Activated gamma-delta T cell treated with anti-CD3 and anti-CD28 coated beads, Interleukin-2, amount 50 U/mL, for 16 hours (primary cell): ENCODE measurements around the gene ABLIM3.

ENCODE experiments used
- DNase-seq: peaks from one replicate; pipeline ENCODE4 v3.0.0-alpha.2; 2020; ENCODE audit warnings: low read depth

Gene ABLIM3

DNA sequence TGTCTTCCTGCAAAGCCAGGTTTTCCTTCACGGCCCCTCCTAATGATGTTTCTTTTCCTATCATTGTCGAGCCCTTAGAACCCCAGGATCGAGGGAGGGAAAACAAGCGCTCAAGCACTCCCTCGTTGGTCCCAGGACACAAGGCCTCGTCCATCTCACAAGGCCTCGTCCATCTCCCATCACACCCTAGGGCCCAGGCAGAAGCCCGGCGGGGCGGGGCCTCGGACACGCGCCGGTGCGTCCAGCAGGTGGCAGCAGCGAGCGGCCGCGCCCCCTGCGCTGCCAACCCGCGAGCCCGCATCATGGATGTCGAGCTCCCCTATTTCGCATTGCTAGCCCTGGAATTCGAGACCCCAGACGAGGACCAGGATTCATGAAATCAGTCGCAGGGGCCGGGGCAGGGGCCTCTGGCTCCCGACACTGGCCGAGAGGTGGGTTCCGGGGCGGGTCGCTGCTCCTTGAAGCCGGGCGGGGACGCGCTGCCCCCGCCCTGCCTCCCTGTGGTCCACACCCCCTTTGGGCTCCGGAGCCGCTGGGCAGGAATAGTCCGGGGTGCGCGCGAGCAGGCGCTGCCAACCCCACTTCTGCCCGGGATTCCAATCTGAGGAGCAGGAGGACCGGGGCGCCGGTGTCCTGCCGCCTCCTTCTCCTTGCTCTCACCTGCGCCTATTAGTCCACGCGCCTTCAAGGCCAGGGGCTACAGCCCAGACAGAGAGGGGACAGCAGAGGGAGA is at the start of gene ABLIM3:
Gene ABLIM3, plus strand, starts transcription at position 270 of the 733 bp plus-strand sequence. CDS start 603 bp downstream, outside the sequence.
- DNase-seq: peak; percentile 42

DNA sequence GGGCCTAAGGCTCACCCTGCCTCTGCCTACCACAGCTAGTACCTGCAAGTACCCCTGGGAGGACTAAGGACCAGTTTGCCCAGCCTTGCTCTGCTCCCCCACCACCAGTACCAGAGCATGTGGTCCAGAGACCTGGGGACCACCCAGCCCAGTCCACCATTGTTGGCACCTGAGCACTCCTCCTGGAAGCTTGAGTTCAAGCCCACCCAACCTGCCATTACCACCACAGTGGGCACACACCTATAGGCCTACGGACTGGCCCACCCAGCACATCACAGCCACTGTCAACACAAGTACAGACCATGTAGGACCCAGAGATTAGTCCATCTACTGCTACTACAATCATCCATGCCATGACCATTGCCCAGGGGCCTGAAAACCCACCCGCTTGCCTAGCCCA is 47.7 kb upstream of the ABLIM3 start:
- DNase-seq: no peak

DNA sequence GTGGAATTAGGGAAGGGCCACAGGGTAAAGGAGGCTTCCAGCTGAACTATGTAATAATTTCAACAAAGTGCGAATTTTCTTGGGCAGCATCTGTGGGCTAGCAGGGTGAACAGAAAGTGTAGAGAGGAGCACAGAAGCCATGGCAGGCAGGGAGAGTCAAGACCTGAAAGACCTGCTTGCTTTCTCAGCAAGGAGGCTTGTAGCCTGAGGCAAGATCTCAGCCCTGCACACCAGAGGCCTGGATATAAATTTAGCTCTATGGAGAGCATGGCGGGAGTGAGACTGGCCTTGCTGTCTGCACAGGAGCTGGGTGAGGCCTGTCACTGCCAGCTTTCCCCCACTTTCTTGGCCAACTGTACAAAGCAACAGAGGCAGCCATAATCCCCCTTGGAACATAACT is 46.3 kb upstream of the ABLIM3 start:
- DNase-seq: no peak

DNA sequence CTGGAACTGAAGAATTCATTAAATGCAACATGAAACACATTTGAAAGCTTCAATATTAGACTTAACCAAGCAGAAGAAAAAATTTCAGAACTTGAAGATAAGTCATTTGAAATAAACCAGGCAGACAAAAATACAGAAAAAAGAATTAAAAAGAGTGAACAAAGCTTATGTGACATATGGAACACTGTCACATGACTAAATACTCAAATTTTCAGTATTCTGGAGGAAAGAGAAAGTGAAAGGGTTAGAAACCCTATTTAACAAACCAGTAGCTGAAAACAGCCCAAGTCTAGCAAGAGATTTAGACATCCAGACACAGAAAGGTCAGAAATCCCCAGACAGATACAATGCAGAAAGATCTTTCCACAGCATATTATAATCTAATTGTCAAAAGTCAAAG is 41.4 kb upstream of the ABLIM3 start:
- no peak for DNase-seq

DNA sequence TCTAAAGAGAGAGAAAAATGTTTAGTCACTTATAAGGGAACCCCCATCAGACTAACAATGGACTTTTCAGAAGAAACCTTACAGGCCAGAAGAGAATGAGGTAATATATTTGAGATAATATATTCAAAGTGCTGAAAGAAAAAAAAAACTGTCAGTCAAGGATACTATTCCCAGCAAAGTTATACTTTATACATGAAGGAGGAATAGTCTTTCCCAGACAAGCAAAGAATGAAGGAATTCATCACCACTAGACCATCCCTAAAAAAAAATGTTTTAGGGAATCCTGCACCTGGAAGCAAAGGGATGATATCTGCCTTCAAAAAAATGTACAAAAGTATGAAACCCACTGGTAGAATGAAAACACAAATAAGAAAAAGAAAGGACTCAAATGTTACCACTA is 41.0 kb upstream of the ABLIM3 start:
- DNase-seq: no peak

DNA sequence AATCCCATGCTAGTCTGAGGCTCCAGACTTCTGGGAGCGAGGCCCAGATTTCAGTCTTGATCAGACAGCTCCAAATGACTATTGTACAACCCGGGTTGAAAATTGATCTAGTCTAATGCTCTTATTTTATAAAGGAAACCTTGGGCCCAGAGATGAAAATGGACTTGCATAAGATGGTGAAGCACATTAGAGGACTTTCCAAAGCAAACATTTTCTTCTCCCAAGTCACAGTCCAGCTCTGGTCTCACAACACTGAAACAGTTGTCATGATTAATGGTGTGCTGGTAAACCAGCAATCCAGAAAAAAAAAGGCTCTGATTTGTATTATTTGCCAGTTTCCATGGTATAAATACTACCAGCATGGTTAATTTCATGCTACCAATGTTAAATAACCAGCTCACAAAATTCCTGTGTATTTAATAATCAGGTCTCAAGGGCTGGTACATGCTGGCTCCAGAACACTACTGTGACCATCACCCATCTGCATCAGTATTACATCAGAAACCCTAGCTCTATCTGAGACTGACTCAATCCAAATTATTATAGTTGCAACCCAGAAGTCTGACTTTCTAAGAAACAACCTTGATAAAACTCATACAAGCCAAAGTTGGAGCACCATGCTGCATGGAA is 32.5 kb upstream of the ABLIM3 start:
- no peak for DNase-seq

DNA sequence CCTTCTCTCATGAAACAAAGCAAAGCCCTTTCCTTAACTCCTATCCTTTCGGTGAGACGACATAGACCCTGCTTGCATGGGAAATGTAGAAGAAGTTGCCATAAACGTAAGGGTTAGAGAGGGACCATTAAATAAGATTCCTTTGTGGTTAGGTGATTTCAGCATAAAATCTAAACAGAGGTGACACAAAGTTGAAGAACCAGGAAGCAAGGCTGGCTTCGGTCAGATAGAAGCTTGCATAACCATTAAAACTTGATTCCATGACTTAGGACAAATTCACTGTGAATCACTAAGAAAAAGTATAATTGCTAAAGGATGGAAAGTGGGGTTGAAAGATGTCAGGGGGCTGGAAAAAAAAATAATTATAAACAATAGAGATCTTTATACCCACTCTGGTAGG is 30.9 kb upstream of the ABLIM3 start:
- DNase-seq: no peak

DNA sequence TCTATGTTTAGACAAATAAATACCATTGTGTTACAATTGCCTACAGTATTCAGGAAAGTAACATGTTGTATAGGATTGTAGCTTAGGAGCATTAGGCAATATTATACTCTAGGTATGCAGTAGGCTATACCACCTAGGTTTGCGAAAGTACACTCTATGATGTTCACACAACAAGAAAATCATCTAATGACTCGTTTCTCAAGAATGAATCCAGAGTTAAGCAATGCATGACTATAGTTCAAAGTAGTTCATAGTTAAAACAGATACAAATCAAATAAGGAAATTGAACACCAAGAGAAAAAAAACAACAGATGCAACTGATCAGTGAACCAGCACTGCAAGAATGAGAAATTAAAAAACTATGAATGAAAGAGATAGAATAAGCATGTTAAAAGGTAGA is 27.6 kb upstream of the ABLIM3 start:
- no peak for DNase-seq

DNA sequence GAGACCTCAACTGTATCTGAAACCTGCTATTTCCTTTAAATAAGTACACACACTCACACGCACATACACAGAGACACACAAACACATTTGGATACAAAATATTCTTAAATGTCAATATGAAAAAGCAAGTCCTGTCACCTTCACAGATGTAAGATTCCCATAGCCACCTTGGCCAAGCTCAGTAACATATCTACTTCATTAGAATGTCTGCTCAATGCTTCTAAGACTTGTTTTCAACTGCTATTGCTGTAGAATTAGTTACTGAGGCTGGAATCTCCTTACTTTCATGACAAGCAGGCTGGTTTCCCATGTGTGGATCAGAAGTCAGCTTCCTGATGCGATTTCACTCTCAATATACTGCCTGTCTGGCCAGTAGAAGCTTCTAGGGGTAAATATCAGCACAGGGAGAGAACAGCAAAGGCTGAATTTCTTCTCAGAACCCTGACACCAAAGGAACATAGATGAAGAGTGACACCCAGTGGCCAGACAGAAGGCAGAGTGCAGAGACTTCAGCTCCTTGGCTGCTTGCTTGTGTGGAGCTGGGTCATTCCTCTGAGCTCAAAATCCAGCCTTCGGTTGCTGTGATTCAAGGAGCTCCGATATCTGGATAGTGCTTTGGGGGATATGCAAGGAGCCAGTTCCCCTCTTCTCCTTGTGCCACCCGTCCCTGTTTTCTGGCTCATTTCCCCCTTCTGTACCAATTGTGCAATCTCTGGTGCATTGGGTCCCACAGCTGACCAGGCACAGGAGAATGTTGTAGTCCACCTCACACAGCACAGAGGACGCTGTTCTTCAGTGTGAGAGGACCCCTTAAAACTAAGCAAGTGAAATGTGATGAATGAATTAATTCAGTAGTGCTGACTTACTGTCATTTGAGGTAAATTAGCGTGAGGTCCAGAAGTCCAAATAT is 26.6 kb upstream of the ABLIM3 start:
- peak; percentile 8 for DNase-seq

DNA sequence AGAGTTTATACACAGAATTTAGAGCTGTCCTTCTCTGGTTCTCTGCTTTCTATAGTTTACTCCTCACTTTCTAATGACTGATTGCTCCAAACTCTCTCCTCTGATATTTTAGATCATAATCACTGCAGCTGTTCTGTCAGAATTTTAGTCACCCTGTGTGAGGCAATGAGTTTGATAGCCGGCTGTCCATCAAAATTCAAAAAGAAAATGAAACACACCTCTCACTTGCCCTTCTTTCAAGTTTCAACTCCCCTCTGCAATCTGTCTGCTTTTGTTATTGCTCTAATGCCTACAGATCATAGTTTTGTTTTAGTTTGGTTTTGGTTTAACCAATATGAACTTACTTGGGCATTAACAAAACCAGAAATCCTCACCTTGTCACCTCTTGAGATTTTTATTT is 23.3 kb upstream of the ABLIM3 start:
- no peak for DNase-seq

DNA sequence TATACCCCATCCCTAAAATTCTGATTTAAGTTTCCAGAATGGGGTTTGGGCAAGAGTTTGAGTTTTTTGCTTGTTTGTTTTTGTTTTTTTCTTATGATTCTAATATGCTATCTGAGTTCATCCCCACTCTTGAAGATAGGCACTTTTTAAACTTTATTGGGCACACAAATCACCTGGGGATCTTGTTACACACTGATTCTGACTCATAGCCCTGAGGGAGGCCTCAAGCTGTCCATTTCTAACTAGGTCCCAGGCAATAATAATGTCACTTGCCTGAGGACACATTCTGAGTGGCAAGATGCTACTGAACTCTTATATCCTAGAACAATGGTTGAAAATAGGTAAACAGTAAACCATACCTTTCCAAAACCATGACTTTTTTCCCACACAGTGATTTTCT is 22.8 kb upstream of the ABLIM3 start:
- DNase-seq: no peak

DNA sequence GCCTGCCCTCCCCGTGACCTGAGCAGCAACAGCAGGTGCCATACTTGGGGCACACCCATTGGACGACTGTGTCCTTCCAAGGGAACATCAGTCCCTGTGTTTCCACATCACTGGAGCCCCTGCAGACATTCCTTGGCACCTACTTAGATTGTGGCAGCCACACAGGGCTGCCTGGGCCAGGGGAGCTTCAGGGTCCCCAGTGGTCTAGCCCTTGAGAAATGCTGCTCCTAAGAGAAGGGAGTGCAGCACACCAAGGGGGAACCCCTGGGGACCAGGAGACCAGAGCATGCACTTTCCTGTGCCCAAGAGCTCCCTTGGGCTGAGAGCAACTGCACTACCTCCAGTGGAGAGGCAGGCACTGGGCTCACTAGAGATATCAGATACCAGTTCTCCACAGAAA is 20.1 kb upstream of the ABLIM3 start:
- DNase-seq: no peak

DNA sequence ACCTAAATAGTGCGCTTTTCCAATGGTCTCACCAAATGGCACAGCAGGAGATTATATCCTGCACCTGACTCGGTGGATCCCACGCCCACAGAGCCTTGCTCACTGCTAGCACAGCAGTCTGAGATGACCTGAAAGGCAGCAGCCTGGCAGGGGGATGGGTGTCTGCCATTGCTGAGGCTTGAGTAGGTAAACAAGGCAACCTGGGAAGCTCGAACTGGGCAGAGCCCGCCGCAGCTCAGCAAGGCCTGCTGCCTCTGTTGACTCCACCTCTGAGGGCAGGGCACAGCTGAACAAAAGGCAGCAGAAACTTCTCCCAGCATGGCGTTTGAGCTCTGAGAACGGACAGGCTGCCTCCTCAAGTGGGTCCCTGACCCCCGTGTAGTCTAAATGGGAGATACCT is 18.1 kb upstream of the ABLIM3 start:
- DNase-seq: no peak

DNA sequence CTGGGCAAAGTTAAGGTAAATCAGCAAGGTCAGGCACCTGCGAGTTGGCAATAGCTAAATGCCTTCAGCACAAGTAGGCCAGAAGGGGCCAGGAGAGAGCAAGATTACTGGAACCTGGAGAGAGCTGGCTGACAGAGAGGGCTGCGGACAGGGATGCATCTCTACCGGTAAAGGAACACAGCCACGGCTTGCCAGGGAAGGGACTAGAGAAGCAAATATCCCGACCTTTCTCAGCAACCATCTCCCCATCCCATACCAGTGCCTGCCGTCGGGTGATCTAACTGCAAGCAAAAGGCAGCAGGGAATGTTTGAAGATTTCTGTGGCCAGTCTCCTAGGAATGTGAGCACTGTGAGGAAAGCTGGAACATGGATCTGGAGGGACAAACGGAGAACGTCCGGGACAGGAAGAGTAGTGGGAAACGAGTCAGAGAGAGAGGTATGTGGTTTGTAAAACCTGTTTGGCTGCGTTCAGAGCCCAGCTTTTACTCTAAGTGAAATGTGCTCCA is 15.9 kb upstream of the ABLIM3 start:
- no peak for DNase-seq

DNA sequence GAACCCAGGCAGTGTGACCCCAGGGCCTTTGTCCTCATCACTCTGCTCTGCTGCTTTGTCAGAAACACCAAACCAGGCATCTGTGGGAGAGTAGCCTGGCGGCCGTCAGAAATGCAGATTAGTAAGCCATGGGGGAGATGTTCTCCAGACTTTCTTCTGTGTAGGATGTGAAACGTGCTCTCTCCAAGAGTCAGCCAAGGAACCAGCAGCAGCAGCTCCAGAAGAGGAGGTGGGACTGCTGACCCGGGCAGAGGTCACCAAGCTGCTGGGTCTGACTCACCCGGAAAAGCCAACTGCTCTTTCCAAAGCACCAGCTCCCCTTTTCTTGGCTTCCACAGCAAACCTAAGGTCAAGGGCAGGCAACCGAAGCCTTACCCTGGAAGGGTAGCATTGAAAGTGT is 14.4 kb upstream of the ABLIM3 start:
- no peak for DNase-seq

DNA sequence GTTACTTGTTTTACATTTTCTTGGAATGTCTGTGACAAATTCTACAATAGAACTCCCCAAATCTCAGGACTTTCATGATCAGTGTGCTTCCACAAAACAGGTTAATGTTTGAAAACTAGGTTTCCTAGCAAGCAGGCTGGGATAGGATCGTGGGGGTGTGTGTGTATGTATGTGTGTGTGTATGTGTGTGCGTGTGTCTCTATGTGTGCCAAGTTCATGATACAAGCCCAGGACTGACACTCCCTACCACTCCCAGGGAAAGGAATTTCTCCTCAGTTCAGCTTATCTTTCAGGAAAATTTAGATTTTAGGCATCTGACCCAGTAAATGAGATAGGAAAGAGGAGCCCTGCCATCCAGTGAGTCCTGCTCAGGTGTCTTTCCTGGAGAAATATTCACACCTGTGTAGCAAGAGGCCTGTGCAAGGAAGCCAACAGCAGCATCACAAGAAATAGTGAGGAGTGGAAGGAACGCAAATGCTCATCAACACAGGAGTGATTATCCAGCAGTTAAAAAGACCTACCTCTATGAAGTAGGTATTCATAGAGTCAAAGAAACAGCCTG is 13.8 kb upstream of the ABLIM3 start:
- no peak for DNase-seq

DNA sequence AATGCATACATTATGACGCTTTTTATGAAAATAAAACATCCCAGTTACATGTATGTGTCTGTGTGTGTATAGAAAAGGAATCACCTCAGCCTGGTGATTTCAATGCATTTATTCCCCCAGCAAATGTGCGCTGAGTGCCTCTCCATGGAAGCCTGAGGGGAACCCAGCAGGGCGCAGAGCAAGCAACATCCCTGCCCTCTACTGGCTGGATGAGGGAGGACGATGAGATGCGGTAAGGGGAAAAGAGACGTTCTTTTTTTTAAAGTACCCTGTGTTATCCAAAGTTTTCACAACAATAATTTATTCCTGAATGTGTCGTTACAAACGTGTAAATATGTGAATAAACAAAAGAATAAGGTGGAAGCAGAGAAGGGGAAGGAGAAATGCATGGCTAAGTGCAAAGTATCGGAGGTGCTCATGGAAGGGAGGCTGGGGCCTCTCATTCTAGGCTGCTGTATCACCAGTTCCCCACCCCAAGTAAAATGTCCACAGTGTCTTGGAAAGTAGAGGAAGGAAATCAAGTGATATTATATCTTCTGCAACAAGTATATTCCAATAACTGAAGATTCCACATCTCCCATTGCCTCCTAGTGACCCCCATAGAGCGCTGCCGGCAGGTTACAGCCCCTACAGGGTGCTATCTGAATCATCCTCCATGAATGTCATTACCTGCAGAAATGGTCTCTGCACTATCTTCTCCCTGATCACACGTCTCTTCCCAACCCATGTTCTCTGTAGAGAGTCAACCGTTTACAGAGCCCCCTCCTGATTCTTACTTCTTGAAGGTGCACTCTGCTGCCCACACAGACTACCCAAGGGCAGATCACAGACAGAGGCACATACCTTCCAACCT is 13.0 kb upstream of the ABLIM3 start:
- DNase-seq: no peak

DNA sequence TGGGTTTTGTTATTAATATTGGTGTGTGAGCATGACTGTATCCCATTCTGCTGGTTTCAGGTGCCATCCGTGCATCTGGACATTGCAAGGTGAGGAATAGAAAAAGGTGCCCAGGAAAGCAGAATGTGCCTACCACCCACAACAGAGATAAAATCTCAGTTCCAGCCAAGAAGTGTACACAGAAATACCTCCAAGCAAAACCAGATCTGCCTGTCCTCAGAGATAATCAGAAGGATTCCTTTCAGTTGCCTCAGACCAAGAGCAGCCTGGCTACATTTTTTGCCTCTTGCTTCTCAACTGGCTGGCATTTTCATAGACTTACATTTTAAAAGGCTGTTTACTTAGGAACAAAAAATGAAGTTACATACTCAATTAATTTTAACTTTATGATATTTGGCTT is 12.1 kb upstream of the ABLIM3 start:
- no peak for DNase-seq

DNA sequence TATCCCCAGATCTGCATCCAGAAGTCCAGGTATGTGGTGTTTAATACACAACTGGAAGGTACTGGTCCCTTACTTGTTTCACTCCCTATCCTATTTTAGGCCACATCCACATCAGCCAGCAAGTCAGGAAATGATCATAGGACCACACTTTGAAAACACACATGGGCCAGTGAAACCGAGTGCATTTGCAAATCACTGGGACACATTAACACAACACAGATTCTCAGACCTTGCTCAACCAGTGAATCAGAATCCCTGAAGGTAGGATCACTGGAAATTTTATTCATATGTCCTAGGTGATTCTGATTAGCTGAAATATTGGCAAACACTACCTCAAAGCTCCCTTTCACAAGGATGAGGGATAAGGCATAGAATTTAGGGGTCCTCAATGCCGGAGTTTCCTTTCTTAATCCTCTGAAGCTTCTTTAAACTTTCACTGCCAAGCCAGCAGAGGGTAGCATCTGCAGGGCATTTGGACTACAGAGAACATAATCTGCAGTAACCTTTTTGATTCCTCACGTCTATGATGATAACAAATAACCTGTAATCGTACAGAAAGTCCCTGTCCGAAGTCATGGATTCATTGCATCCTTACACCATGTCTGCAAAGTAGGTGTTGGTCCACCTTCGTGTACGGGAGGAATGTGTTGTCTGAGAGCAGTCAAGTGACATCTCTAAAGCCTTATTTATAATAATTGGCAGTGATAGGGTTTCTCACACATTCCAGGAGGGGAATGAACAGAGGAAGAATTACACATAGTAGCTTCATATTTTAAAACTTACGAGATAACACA is 11.0 kb upstream of the ABLIM3 start:
- DNase-seq: no peak

DNA sequence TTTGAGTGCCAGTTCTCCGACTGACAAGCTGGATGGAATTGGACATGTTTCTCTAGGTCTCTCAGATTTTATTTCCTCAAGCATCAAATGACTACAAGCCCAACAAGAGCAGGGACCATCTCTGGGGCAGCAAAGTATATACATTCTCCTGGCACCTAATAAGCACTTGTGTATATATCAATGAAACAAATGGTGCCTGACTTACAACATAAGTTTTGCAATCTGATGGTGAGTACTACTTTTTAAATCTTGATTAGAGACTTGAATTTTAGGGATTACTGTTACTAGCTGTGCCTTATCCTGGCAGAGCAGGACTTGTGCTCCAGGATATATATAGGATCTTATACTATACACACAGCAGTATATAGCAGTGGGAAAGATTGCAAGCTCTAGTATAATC is 8.8 kb upstream of the ABLIM3 start:
- DNase-seq: no peak
